HG03521 (cell line): ENCODE data around the gene SYT8.

Experiments used
- ATAC-seq: cut with Tn5 transposase; IDR thresholded peaks from one replicate; pipeline ENCODE4 v1.9.1; 2021; ENCODE audit warnings: mild to moderate bottlenecking, moderate library complexity; ENCODE audit not compliant: unreplicated experiment

SYT8 gene

GRCh38 chr11:1857064-1857463 lies 22.3 kb downstream of the SYT8 start:
- no peak for ATAC-seq

- no peak for ATAC-seq
Observed at GRCh38 chr11:1858154-1858553, 23.4 kb downstream of the SYT8 start.

DNA sequence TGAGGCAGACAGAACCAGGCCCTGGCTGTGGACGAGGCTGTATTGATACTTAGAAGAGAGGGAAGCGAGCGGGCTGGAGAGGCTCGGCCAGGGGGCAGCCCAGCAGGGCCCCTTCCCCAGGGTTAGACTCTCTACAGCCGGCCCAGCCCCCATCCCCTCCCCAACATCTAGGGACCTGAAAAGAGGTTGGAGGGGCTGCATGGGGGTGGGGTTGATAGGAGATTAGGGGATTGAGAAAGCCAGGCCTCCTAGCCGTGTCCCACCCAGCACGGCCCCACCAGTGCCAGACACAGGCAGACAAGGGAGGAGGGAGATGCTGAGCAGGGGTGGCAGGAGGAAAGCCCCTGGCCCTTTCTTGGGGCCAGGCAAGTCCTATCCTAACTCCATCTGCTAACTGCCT lies 23.8 kb downstream of the SYT8 start:
- no peak for ATAC-seq

DNA sequence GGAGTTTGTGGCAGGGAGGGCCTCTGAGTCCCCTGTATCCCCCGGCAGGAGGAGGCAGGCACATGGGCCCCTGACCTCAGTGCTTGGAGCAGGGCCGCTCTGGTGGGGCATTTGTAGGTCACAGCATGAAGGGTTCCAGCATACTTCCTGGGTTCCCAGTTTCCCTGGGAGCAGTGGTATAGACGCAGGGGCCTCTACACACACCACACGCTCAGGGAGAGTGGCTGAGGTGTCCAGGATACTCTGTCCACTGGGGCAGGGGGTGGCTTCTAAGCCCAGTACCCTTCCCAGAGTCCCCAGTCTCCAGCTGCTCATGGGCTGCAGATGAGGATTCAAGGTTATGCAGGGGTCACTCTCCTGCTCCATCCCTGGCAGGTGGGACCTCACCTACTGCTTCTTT lies 24.2 kb downstream of the SYT8 start:
- ATAC-seq, result no peak

GRCh38 chr11:1860108-1860507 lies 25.3 kb downstream of the SYT8 start:
- no peak for ATAC-seq

GRCh38 chr11:1861435-1862411 lies 26.9 kb downstream of the SYT8 start:
- no peak for ATAC-seq

GRCh38 chr11:1862588-1863351 lies 28.0 kb downstream of the SYT8 start:
- no peak for ATAC-seq

DNA sequence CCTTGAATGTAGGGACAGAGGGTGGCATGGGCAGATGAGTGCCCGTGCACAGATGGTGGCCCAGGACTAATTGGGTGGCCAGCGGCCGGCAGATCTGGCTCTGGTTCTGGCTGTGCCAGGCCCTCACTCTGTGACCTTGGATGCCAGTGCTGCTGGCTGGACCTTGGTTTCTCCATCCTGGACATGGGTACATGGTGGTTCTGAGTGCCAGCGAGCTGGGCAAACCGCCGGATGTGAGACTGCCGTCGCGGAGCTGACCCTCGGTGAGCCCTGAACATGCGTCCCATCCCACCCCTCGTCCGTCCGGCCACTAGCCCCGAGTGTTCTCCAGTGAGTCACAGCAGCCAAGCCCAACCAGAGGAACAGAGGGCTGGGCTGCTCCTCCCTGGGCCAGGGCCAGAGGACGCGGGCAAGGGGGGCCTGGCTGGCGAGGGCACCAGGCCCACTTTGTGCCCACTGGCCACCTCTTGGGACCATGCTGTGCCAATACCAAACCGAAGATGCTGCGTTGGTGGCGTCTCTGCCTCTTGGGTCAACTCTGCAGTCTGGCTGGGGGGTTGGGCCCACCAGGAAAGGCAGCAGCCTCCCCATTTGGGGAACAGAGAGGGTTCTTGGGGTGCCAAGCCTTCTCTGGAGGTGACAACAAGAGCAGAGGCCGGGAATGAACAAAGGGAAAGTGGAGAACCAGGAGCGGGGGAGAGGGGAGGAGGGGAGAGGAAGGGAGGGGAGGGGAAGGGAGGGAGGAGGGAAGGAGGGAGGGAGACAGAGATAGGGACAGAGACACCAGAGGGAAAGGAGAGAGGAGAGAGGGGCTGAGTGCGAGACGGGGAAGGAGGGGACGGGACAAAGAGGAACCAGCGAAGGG lies 28.8 kb downstream of the SYT8 start:
- no peak for ATAC-seq

- no peak for ATAC-seq
Observed at GRCh38 chr11:1864231-1864630, 29.4 kb downstream of the SYT8 start.

DNA sequence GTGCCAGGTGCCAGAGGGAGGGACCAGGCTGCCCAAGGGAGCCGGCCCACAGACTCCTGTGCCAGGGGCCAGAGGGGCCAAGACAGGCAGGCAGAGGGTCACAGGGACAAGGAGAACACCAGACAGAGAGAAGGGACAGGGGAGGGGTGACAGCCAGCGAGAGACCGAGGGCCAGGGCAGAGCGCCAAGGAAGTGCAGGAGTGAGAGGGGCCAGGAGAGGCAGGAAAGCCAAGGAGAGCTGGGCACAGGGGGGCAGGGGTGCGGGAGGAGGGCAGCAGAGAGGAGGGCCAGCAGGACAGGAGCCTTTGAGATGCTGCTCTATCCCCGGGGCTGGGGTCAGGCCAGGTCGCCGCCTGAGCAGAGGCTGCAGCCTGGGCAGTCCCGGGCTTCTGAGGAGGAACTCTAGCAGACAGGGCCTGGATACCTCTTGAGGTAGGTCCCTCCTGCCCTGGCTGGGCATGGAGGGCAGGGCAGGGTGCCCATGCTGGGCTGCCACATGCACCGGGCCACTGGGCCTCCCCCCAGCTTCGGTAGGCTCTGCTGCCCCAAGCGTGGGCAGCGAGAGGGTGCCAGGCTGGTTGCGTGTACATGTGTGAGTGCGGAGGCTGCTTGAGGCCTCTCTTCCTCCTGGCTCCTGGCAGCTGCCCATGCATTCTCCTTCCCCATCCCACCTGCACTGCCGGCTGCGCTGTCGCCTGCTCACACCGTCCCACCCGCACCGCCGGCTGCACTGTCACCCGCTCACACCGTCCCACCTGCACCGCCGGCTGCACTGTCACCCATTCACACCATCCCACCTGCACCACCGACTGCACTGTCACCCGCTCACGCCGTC lies 30.3 kb downstream of the SYT8 start:
- no peak for ATAC-seq

DNA sequence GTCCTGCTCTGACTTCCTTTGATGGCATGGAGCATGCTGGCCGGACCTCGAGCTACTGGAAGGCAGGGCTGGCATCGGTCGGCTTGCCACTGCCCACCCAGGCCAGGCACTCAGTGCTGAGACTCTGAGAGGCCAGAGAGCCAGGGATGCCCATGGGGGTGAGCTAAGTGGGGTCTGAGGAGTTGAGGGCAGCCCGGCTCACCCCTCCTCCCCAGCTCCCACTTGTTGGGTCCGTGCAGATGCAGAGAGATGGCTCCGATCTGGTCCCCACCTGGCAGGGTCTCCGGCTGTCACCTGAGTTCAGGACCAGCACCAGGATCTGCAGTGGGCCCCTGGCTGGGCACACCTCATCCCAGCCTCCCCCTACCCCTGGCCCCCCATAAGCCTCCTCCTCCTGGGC lies 31.4 kb downstream of the SYT8 start:
- ATAC-seq, result no peak

GRCh38 chr11:1866776-1867175 lies 32.0 kb downstream of the SYT8 start:
- no peak for ATAC-seq

DNA sequence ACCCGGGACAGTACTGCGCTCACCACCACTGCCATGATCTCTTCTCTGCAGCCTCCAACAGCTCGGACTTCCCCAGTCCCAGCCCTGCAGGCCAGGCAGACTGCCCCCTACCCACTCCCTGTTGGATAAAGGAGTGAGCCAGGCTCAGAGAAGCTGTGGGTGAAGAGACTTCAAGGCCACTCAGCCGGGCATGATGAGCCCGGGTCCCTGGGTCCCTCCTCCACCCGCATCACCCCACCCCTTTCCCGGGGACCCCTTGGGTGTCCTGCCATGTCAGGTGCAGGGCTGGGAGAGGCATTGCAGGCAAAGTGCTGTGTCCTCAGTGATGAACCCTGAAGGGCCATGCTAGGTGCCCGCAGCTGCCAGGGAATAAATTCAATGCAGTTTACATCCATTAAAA lies 32.6 kb downstream of the SYT8 start:
- no peak for ATAC-seq

DNA sequence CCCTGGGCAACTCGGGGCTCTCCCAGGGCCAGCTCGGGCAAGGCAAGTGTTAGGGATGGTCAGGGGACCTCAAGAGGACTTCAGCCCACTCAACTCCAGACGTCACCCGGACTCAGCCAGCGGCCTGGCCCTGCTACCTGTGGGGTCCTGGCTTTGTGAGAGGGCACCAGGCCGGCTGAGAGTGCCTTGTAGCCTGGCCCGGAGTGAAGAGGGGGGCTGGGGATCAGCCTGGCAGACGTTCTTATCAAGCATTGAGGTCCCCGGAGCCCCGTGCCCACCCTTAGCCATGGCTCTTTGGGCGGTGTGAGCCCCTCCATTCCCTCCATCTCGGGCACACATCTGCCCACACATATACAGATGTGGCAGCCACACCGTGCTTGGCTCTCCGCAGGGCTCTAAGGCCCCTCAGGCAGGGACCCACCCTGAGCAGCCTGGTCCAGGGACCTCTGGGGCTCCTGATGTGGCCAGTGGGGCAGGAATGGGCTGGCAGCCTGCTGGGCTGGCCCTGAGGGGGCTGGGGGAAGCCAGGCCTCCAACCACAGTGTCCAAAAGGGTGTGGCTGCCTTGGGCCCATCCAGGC lies 33.4 kb downstream of the SYT8 start:
- ATAC-seq, result no peak

GRCh38 chr11:1868636-1869291 lies 34.0 kb downstream of the SYT8 start:
- no peak for ATAC-seq

DNA sequence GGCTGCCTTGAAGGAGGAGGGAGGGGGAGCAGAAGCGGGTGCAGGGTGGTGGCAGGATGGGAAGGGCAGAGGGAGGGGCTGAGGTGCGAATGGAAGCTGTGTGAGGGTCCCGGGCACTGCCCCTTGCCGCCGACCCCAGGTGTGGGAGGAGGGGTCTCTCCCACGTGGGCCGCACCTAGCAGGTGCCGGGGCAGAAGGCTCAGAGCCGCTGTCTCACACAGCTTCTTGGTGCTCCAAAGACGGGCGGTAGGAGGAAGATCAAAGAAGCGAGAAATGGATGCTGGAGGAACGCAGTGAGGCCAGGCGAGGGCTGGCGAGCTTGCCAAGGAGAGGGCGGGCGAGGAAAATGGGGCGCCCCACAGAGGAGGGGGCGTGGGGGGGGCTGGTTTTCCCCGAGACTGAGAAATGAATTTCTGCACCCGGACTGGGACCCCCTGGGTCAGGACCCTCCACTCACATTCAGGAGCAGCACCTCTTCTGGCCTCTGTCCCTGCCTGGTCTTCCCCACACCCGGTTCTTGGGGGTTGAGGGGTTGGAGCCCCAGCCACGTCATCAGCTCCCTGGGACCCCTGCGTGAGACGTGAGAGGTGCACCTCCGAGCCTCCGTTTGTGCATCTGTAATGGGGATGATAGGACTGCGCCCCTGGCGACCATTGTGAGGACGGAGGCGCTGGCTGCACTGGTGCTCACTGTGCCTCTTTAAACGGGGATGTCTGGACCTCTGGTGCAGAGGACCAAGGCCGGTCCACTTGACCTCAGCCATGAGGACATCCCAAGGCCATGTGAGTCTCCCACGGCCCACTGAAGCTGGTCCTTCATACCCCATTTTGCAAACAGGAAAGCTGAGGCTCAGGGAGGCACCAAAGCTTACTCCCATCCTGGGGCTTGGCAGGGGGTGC lies 34.9 kb downstream of the SYT8 start:
- no peak for ATAC-seq

- no peak for ATAC-seq
Observed at GRCh38 chr11:1870326-1870696, 35.5 kb downstream of the SYT8 start.

GRCh38 chr11:1870721-1871466 lies 36.1 kb downstream of the SYT8 start:
- no peak for ATAC-seq
